Uterus (tissue), 2 donors: Measurements from ENCODE around the gene CHMP3.

Source experiments
- CTCF ChIP-seq, 4 experiments: fragments of 200-600 bp in 2 of 4; fragments of 450-650 bp in 2 of 4; sonication (generic) in 2 of 4; IDR thresholded peaks; one replicate each; pipeline ENCODE4 v1.5.1; 2016 to 2019; ENCODE audit warnings: antibody characterized with exemption in 4 of 4, mild to moderate bottlenecking in 2 of 4, moderate library complexity in 1 of 4
- POLR2A ChIP-seq, 2 donors: fragments of 450-650 bp; IDR thresholded peaks; one replicate each; pipeline ENCODE4 v1.6.1; 2016; ENCODE audit warnings: antibody characterized with exemption in 2 of 2, mild to moderate bottlenecking in 1 of 2, moderate library complexity in 1 of 2

DNA sequence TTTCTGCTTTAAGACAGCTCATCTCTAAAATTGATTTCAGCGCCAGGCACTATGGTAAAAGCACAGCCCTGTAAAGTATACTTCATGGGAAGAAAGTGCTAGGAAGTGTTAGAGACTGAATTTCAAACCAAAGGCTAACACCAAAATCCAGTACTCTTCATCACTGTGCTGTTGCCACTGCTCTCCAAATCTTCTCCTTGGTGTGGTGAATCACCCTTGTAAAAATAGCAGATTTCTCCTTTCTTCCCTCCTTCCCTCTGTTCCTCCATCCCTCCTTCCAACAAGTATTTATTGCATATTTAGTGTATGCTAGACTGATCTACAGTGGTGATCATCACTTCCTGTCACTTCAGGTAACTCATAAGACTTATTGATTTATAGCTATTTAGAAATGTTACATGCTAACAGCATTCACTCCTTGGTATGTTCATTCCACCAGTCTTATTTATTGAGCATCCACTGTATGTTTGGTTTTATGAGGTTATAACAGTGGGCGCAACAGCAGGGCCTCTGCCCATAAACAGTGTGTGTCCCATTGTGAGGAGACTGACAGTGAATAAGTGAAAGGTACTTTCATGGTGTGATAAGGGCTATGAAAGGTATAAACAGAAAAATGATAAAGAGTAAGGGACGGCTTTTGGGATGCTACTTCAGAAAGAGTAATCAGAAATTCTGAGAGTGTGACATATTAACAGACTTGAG, 102.0 kb downstream of the CHMP3 start:
- TF ChIP-seq CTCF (IDR thresholded peaks at IDR 0.05) (no peak), POLR2A (IDR thresholded peaks at IDR 0.05) (no peak)
